Esophagus muscularis mucosa (tissue), 3 donors: ENCODE data around the gene SLC41A1.

ENCODE experiments used
- CTCF ChIP-seq, 3 experiments: fragments of 200-600 bp in 2 of 3; fragments of 450-650 bp in 1 of 3; sonication (generic) in 2 of 3; IDR thresholded peaks; one replicate each; pipeline ENCODE4 v1.5.1; 2017 to 2019; ENCODE audit warnings: antibody characterized with exemption in 3 of 3, mild to moderate bottlenecking in 2 of 3, moderate library complexity in 1 of 3
- POLR2AphosphoS5 ChIP-seq, 2 donors: sonication (generic); formaldehyde crosslinking; IDR thresholded peaks; one replicate each; pipeline ENCODE4 v1.6.1; 2017; ENCODE audit warnings: antibody characterized with exemption in 2 of 2

- TF ChIP-seq POLR2AphosphoS5 (IDR thresholded peaks at IDR 0.05) (no peak), CTCF (IDR thresholded peaks at IDR 0.05) (no peak)
Observed at GRCh38 chr1:205766038-205766437, 47.0 kb downstream of the SLC41A1 start.
